HG03095 (cell line): ENCODE data around the gene TBC1D22A.

ENCODE experiments used
- ATAC-seq: cut with Tn5 transposase; IDR thresholded peaks from one replicate; pipeline ENCODE4 v1.9.1; 2021; ENCODE audit warnings: moderate library complexity; ENCODE audit not compliant: unreplicated experiment

TBC1D22A gene

GRCh38 chr22:47201996-47202818 is 439.8 kb downstream of the TBC1D22A start:
- no peak for ATAC-seq

DNA sequence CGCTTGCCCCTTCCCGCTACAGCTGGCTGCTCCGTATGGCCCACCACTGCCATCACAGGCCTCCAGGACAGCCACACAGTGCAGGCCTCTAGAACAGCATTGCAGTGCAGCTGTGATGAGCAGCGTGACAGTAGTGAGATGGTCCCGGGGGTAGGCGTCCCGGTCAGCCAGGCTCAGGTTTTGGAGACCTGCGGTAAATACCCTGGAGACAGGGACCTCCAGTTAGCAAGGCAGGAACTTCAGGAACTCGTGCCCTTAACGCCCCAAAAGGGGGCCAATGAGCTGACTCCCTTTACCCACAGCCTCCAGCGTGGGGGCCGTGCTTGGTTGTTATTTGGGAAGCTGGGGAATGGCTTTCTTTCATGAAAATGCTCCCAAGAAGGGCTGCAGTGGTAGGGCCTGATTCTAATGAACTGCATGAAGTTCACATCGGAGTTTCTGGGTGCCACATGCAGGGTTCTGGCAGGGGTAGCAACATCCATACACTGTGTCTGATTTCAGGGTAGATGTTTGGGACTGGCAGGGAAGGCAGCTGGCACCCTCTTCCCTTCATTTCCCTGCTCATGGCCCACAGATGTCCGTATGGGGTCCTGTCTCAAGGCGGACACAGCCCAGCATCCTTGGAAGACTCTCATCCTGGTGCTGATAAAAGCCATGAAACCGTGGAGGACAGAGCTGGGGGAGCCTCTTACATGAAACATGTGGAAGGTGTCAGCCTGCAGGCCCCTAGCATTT is 440.5 kb downstream of the TBC1D22A start:
- ATAC-seq = no peak

- ATAC-seq = no peak
Measured at GRCh38 chr22:47203554-47203991, 441.1 kb downstream of the TBC1D22A start.

DNA sequence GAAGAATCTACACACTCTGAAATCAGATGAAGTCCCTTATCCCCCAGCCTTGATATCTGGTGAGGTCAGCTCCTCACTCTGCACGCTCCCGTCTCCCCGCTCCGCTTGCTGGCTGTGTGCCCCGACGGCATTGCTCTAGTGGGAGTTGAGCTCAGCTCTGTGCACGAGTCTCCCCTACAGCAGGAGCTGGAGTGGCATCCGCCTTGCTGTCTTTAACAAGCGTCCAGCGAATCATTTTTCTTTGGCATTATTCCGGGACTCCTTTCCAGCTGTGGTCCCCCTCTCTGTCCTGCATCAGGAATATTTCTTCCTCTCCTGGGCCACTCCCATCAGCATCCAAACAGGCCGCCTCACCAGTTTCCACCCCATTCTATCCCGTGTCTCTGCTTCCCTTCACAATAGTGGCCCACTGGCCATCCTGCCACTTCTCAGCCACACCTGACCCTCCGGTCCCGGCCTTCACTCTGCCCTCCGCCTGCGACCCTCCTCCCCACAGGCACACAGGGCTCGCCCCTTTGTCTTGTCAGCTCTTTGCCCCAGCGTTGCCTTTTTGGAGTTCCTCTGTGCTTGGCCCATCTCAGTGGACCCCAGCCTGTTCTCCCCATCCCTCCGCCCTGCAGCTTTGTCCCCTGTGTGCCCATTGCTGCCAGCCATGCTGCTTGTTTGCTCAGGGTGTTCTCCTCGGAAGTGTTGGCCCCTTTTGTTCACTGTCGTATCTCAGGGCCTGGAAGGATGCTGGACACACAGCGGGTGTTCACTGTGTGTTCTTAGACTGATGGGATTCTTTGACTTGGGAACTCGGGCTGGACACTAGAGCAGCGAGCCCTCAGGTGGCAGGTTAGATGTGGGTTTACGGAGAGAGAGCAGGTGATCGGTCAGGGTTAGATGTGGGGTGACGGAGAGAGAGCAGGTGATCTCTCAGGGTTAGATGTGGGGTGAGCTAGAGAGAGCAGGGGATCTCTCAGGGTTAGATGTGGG is 441.8 kb downstream of the TBC1D22A start:
- no peak for ATAC-seq

DNA sequence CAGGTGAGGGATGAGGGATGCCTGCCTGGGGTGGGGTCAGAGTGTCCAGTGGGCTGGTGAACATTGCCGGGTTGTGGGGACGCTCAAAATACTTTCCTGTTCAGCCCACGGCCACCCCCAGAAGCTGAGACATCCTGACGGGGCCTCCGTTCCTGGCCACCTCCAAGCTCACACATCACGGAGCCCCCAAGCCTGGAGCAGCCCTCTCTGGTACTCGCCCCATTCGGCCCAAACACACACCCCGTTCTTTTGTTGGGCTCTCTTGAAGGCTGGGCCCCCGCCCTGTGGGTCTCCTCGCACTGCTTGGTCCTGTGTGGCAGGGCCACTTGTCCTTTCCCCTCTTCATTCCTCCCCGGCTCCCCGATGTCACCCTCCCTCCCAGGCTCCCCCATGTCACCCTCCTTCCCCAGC is 442.6 kb downstream of the TBC1D22A start:
- ATAC-seq = no peak

DNA sequence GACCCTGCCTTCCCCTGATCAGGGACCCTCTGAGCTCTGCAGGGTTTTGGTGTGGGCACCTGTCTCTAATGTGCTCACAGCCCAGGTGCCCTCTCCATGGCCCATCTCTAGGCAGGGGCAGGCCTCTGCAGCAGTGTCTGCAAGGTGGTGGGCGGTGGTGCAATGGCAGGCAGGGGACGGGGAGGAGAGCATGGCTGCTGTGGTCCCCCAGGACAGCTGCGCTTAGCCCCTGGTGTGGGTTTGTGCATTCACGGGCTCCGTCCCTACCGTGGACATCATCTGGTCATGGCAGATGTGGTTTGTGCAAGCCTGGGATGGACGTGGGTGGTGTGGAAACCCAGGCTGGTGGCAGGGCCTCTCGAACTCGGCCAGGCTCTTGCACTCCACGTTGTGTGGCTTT is 443.1 kb downstream of the TBC1D22A start:
- no peak for ATAC-seq

DNA sequence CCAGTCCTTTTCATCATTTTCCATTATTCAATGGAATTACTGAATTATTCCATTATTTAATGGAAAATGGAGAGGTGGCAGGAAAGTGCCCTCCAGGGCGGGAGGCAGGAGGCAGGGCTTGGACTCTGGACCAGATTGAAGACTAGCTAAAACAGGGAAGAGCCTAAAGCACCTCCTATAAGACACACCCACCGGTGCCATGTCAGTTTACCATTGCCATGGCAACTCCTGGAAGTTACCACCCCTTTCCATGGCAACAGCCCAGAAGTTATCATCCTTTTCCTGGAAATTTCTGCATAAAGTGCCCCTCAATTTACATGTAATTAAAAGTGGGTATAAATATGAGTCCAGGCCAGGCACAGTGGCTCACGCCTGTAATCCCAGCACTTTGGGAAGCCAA is 443.7 kb downstream of the TBC1D22A start:
- ATAC-seq = no peak

GRCh38 chr22:47206666-47207218 is 444.3 kb downstream of the TBC1D22A start:
- no peak for ATAC-seq

- ATAC-seq = no peak
Measured at GRCh38 chr22:47207387-47207786, 444.9 kb downstream of the TBC1D22A start.

- no peak for ATAC-seq
Measured at GRCh38 chr22:47207846-47208554, 445.6 kb downstream of the TBC1D22A start.

DNA sequence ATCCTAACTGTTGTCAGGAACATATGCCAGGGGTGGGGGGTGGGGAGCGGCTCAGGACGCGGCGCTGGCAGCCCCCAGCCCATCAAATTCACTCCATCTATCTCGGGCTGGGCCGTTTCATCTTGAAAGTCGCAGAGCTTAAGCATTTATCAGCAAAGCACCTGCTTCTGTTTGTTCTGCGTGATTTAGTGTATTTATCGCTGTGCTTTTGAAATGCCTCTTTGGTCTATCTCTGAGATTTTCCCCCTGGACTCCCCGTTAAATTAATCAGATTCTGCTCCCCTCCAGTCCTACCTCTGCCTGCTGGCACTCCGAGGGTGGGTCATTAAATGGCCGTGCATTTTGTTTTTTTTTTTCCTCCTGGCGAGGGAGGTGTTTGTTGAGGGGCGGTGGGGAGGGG is 446.2 kb downstream of the TBC1D22A start:
- ATAC-seq = no peak

- ATAC-seq = no peak
Measured at GRCh38 chr22:47209040-47209514, 446.6 kb downstream of the TBC1D22A start.

- no peak for ATAC-seq
Measured at GRCh38 chr22:47209547-47210023, 447.1 kb downstream of the TBC1D22A start.

DNA sequence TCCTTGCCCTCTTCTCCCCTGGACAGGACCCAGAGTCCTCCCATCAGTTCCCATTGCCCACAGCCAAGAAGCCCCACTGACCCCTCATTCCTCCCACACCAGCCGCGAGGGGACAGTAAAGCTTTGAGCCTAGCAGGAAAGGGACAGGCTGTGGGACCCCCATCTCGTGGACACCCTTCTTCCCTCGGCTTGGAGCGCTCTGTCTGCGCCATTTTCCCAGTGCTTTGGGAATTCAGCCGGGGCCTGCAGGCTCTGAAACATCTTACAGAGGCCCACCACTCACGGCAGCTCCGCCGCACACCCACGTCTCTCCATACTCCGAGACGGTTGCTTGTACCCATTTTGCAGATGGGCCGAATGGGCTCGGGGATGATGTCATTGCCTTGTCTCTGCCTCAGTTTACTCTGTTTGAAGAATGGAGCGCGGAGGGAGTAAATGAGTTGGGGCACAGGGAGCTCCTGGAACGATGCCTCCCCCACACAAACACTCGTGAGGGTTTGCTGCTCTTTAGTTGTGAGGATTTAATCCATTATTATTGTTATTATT is 447.7 kb downstream of the TBC1D22A start:
- ATAC-seq = no peak

- ATAC-seq = no peak
Measured at GRCh38 chr22:47210686-47211085, 448.2 kb downstream of the TBC1D22A start.

DNA sequence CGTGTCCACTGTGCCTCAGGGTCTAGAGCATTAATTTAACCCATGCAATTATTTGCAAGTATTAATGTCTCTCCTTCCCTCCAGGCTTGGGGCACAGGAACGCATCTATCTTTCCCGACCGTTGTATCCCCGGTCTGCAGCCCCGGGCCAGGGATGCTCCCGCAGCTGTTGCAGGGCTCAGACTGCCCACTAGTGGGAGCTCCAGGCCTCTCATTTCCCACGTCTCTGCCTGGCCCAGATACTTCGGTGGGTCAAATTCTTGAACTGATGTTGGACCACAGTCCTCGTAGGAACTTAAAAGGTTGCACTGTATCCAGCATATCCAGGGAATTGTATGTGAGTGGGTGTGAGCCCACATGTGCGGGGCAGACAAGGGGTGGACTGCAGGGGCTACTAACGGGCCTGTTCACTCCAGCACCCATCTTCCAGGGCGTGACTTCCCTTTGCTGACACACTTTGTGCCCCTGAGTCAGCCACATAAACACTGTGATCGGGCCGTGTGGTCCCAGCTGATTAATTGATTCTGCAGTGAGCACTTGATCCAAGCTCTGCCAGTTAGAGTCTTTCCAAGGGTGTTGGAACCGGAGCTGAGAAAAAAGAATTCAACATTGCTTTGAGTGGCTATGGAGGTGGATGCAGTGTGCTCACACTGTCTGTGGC is 451.3 kb downstream of the TBC1D22A start:
- ATAC-seq = no peak

DNA sequence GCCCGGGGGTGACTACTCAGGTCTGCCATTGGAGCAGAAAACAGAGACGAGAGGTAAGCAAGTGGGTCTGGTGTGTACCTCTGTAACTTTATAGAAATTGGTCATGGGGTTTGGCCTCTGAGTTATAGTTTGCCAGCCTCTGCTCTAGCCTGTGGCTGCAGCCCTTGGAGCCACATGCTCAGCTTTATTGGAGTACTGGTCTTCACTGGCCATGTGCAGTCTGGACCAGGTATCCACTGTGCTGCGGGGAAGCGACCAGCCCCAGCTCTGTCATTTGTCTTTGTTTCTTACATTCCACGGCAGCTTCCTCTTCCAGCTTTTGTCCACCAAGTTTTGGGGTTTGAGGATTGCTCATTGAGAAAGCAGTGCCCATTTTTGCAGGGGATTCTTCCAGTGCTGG is 453.4 kb downstream of the TBC1D22A start:
- no peak for ATAC-seq

DNA sequence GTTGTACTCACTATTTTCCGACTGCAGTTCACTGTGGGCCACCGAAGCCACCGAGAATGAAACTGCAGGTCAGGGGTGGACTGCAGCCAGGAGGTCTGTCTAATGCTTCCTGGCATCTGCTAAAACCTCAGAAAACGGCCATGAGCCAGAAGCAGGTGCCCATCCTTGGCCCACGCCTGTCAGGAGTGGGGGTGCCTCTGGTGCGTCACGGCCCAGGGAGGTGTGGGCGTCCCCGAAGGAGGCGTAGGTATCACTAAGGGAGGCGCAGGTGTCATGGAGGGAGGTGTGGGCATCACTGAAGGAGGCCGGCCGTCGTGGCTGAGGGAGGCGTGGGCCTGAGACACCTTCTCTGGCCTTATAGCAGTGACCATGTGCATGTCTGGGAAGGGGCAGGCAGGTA is 456.2 kb downstream of the TBC1D22A start:
- ATAC-seq = no peak

GRCh38 chr22:47219789-47220188 is 457.3 kb downstream of the TBC1D22A start:
- no peak for ATAC-seq
